Activated T-cell treated with anti-CD3 and anti-CD28 coated beads for 48 hours (primary cell): ENCODE results near the gene EGR1.
A peak's percentile ranks its signal among the peaks of the same experiment; 100 is the strongest.
"Not testable (repeated sequence)": the region's sequence is repeated elsewhere in the genome, so short reads cannot be mapped to it uniquely, and the experiment has no call there.

Experiments
- DNase-seq: peaks from one replicate; pipeline ENCODE4 v3.0.0-alpha.2; 2020; ENCODE audit warnings: low read depth

EGR1 gene

DNA sequence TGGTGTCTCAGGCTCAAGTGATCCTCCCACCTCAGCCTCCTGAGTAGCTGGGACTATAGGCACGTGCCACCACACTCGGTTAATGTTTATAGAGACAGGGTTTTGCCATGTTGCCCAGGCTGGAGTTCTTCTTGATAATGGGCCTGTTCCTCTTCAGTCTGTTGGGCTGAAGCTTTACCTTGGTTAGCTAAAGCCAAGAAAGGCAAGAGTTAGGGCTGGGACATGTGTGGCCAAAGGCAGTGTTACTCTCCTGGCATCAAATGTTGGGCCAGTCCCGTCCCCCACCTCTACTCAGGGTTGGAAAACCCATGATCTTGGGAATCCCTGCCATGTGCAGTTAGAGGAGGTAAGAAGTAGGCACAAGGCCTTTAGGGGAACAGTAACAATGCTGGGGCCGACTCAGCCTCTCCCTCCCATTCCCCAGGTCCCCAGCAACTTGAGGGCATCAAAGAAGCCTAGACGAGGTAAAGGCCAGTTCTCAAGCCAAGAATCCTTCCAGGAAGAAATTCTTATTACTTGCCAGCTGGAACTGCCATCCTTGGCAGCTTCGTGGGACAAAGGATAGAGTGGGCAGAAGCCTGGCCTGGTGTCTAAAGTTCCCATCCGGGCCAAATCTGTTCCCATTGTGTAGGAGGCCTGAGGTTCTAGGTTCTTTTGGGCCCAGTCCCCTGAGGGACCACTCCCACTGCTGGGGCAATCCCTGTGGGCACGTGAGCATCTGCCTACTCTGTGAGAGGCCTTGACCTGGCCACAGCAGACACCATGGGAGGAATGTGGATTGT lies 4.5 kb downstream of the EGR1 start:
- DNase-seq, result no peak

- no peak for DNase-seq
These were observed 5.2 kb downstream of the EGR1 start for GRCh38 chr5:138470322-138471051.

GRCh38 chr5:138471052-138471361 lies 5.7 kb downstream of the EGR1 start:
- DNase-seq, result no peak

DNA sequence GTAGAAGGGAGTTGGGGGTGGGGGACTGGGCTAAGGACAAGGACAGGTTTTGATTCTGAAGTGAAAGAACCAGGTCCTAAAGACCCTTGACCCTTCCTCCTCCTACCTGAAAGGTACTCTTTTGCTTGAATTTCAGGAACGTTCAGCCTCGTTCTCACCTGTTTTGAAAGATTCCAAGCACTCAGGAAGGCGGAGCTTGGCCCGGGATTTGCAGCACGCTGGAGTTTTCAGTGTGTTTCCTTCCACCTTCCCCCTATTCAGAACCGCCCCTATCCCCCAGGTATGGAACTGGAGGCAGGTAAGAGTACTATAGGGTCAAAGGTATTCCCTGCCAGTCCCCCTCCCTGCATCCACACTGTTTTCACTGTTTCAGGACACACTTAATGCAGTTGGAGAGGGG lies 7.1 kb downstream of the EGR1 start:
- DNase-seq, result no peak

- DNase-seq, result not testable (repeated sequence)
These were observed 7.9 kb downstream of the EGR1 start for GRCh38 chr5:138473151-138473550.

GRCh38 chr5:138476918-138477317 lies 11.6 kb downstream of the EGR1 start:
- no peak for DNase-seq

DNA sequence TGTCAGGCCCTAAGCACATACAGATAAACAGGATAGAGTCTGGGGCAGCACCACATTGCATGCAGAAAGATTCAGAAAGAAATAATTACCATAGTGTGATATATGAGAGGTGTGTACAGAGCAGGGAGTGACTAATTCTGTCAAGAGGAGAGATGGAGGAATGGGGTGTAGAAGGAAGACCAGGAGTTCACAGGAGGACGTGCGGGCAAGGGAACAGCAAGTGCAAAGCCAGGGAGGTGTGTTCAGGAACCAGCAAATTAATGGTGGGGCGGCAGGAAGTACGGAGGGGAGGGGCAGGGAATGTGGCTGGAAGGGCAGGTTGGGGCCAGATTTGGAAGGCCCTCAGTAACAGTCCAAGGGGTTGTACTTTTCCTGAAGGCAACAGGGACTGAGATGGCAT lies 17.4 kb downstream of the EGR1 start:
- no peak for DNase-seq

DNA sequence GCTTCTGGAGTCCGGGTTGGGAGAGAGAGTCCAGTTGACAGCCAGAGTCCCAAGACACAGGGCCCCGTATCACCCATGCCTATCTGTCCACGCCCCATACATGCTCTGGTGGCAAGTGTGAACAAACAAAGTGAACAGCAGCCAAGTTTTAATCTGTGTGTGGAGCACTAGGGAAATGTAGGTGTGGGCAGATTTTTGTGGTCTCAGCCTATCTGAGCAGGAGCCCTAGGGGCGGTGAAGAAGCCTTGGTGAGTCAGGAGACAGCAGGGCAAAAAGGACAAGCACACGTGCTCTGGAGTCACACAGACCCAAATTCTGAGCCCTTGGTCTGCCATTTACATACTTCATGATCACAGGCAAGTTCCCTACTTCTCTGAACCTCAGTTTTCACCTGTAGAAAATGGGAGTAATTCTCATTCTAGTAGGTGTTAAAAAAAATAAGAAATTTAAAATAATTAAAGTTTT lies 23.2 kb downstream of the EGR1 start:
- DNase-seq, result no peak

DNA sequence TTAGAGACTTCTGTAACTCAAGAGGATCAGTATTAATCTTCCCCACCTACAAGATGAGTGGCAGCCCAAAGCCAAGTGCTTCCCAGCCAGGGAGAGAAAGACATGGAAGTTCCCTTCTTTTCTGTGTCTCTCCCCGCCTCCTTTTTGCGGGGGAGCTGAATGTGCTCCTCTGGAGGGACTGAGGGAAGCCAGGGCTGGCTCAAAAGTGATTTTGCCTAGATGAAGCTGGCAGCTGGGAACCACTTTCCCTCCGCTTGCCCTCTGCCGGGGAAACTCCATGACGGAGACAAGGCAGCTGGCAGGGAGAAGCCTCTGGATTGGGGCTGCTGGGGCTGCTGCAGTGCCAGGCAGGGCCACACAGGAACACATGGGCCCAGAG lies 24.4 kb downstream of the EGR1 start:
- no peak for DNase-seq

DNA sequence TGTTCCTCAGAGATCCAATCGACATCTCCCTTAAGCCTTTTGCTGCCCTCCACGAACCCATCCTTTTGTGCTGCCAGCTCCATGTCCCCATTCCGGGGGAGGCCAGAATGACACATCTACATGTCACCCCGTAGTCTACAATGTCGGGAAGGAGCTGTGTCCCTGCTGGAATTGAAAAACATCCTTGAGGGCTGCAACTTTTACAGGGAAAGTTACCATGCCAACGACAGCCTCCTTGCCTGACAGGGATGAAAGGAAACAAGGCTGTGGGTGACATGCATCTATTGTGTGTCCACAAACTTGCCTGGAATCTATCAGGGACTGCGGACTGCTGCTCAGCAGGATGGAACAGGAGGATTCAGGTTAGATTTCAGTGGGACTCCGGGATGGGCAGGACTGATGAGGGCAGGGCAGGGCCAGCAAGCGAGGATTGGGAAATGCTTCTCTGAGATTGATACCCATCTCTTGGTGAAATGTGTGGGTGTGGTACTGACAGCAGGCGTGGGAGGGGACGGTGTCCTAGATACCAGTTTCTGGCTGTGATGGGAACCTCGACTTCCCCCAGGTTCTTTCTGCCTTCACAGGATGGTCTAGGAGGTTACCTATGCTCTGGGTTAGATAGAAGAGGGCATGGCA lies 25.5 kb downstream of the EGR1 start:
- no peak for DNase-seq

- DNase-seq, result no peak
These were observed 26.0 kb downstream of the EGR1 start for GRCh38 chr5:138491284-138491648.

DNA sequence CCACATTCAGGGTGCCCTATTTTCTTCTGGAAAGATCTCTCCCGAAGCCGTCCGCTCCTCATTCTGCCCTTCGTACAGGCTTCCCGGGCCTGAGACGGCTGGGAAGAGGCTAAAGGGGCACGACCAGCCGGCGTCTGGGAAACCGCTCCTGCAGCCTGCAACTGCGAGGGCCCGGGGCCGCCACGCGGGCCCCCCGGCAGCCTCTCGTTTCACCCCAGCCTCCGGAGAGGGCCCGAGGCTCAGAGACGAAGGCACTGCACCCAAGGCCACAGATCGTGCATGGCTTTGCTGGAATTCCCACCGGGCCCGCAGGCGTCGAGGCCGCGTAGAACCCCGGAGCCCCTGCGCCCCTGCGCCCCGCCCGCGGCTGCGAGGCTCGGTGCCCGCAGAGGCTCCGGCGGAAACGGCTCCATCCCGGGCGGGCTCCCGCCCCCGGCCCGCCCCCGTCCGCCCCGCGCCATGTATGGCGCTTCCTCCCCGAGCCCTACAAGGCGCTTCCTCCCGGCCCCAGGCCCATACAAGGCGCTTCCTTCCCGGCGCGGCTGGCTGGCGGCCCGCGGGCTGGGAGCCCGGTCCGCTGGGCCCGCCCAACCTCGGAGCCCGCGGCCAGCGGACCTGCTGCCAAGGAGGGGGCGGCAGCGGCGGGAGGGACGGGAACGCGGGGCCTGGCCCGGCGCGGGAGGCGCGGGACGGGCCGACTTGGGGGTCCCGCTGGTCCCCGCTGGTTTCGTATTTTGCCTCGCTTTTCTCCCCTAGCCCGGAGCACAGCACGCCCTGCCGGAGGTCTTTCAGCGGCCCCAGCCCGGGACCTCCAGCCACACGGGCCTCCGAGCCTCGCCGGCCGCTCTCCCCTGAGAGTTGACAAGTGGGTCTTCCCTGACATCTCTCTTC lies 26.6 kb downstream of the EGR1 start:
- peak; percentile 81 for DNase-seq

GRCh38 chr5:138492560-138493045 lies 27.3 kb downstream of the EGR1 start:
- DNase-seq, result no peak

GRCh38 chr5:138495351-138495750 lies 30.1 kb downstream of the EGR1 start:
- no peak for DNase-seq

DNA sequence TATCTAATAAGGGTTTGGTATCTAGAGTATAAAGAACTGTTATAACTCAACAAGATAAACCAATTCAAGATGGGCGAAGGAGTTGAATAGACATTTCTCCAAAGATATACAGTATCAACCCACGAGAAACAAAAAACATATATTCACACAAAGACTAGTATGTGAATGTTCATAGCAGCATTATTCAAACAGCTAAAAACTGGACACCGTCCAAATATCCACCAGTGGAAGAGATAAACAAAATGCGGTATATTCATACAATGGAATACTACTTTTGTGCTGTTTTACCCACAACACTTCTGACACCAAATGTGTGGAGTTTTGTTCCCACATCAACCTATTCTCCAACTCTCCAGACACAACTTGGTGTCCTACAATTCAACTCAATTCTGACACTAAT lies 33.1 kb downstream of the EGR1 start:
- DNase-seq, result no peak

GRCh38 chr5:138502121-138502520 lies 36.8 kb downstream of the EGR1 start:
- no peak for DNase-seq

GRCh38 chr5:138502521-138502920 lies 37.2 kb downstream of the EGR1 start:
- no peak for DNase-seq

DNA sequence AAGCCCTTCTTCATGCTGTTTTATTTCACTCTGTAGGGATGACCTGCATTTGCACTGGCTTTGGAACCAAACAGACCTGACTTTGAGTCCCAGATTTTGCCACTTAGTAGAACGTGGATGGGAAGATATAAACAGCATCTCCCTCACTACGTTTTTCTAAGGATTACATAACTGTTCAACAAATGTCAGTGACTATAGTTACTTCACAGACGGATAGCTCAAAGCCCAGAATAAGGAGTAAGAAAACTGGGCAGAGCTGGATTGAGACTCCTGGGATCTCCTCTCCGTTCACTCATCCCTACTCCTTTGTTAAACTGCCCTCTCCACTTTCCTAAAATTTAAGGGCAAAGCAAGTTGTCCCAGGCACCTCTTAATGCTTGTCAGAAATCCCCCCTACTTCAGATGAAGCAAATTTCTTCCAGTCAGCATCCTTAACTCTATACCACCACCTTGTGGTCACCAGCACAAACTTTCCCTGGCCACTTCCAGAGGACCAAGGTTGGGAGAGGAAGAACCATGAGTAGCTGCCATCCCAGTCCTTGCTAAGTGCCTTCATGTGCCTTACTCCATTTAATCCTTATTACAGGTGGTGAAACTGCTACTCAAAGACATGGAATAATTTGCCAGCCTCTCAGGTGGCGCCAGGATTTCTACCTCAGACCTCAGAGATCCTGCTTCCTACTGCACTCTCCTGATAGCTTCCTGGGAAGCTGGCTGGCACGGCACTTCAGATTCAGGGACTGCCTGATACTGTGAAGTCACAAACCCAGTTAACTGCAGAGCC lies 38.4 kb downstream of the EGR1 start:
- no peak for DNase-seq

DNA sequence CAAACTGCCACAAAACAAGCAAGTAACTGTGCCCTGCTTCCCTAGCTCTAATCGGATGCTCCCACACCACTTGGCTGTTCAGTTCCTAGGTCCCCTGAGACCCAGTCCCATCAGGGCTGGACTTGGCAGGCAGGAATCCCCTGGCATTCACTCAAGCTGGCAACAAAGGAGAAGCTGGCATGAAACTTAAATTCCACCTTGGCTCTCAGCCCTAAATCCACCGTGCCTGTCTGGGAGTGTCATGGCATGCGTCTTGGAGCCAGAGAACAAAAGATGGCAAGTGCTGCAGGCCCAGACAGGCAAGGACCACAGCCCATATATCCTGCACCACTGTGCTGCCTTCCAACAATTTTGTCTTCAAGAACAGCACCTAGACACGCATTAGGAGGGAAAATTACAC lies 39.5 kb downstream of the EGR1 start:
- DNase-seq, result no peak

DNA sequence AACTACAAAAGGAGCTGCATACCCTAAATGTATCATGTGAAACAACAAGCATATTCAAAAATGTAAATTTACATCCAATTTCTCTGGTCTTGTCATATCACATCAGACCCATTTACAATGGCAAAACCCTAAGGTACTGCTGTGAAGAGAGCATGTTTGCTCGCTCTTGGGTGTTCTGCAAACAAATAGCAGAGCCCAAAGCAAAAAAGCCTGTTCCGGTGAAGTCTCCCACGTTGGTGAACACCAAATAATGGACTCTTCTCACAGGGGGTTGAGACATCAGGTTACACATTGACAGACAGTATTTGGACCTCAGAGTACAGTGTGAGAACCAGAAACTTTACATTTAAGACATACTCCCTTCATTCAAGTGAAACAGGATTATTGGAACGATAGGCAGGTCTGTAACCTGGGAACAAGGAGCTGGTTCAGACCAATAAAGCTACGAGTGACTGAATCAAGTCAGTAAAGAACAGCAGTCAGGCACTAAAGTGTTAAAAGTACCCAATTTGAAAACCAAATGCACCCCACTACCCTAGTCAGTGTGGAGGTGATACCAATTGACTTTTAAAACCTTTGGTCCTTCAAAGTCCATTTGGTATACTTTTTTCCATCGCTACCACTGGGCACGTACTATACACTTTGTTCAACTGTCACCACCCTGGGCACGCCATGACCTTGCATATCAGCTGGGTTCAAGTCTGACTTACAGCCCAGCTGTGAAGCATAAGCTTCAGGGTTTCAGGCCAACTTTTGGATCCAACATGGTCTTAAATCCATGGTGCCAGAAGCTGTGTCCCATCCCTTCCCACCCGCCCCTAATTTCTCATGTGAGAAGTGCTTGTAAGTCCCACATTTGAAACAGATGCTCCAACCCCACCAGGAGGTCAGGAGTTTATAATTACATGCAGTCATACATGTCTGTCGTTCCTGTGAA lies 41.4 kb downstream of the EGR1 start:
- DNase-seq, result no peak
